ENCODE data around the gene APBB1IP. TPM values are rescaled to one million over a fixed set of nuclear protein-coding genes. Genes with fewer than 3 reads are reported as not detected.
A peak's percentile ranks its signal among the peaks of the same experiment; 100 is the strongest.
"Not testable (repeated sequence)": the region's sequence is repeated elsewhere in the genome, so short reads cannot be mapped to it uniquely, and the experiment has no call there.

Gene APBB1IP
- total RNA-seq, 4 donors from 2014 or later, result 1.2 to 2.4 (median 1.9) TPM; not detected in 1

GRCh38 chr10:26468700-26469099, 30.6 kb downstream of the APBB1IP start:
- intact Hi-C loops (cut with DNase I; ENCODE audit: low total_unique reads), result no loop called here
- Histone ChIP-seq H3K4me1 (no peaks in the 10 kb centered on the region), H3K4me3 (no peak overlapping the region), H3K9me3 (no peaks in the 10 kb centered on the region), H3K36me3 (no peaks in the 10 kb centered on the region), H3K27ac (no peak overlapping the region), H3K27me3 (no peaks in the 10 kb centered on the region)
- DNase-seq, result no peak
- no peak for TF ChIP-seq POLR2A (IDR thresholded peaks at IDR 0.05)
- TF ChIP-seq, protein P1, sequence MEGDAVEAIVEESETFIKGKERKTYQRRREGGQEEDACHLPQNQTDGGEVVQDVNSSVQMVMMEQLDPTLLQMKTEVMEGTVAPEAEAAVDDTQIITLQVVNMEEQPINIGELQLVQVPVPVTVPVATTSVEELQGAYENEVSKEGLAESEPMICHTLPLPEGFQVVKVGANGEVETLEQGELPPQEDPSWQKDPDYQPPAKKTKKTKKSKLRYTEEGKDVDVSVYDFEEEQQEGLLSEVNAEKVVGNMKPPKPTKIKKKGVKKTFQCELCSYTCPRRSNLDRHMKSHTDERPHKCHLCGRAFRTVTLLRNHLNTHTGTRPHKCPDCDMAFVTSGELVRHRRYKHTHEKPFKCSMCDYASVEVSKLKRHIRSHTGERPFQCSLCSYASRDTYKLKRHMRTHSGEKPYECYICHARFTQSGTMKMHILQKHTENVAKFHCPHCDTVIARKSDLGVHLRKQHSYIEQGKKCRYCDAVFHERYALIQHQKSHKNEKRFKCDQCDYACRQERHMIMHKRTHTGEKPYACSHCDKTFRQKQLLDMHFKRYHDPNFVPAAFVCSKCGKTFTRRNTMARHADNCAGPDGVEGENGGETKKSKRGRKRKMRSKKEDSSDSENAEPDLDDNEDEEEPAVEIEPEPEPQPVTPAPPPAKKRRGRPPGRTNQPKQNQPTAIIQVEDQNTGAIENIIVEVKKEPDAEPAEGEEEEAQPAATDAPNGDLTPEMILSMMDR (IDR thresholded peaks at IDR 0.05), result no peak

- no peak for DNase-seq
- H3K4me3 ChIP-seq, result no peak overlapping the region
- TF ChIP-seq POLR2A (IDR thresholded peaks at IDR 0.05), result no peak
- TF ChIP-seq, protein P1 (IDR thresholded peaks at IDR 0.05), result no peak
- H3K9me3 ChIP-seq, result no peaks in the 10 kb centered on the region
- intact Hi-C loops (cut with DNase I; ENCODE audit: low total_unique reads), result no loop called here
- no peaks in the 10 kb centered on the region for H3K4me1 ChIP-seq
- H3K27me3 ChIP-seq, result no peaks in the 10 kb centered on the region
- H3K27ac ChIP-seq, result no peak overlapping the region
- no peaks in the 10 kb centered on the region for H3K36me3 ChIP-seq
These were observed 34.3 kb downstream of the APBB1IP start for GRCh38 chr10:26472492-26472778.

- intact Hi-C loops (cut with DNase I; ENCODE audit: low total_unique reads), result no loop called here
- peak overlapping the region in 1 of 2 donors; percentile 17 for H3K27ac ChIP-seq
These were observed 35.9 kb downstream of the APBB1IP start for GRCh38 chr10:26474026-26474425.

DNA sequence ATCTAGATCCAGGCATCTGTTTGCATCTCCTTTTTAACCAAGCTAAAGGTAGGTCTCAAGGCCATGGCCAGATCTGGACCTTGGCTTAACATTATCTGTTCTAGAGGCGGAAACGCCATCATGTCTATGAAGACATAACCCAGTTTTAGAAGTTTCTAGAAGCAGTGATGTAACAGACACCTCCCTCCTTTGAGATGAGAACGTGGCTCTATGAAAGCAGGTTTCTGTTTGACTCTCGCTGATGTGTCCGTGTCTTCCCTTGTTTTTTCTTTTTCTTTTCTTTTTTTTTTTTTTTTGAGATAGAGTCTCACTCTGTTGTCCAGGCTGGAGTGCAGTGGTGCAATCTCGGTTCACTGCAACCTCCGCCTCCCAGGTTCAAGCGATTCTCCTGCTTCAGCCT, 36.7 kb downstream of the APBB1IP start:
- DNase-seq; H3K27me3 ChIP-seq; H3K36me3 ChIP-seq; H3K4me1 ChIP-seq; H3K9me3 ChIP-seq; H3K4me3 ChIP-seq; intact Hi-C loops (cut with DNase I; ENCODE audit: low total_unique reads): not testable (repeated sequence)
- peak overlapping the region in 1 of 2 donors; percentile 3 for H3K27ac ChIP-seq

More at GRCh38 chr10:26474026-26474425, 35.9 kb downstream of the APBB1IP start:
- no peaks in the 10 kb centered on the region for H3K36me3 ChIP-seq
- H3K4me3 ChIP-seq, result no peak overlapping the region
- no peaks in the 10 kb centered on the region for H3K27me3 ChIP-seq
- DNase-seq, result no peak
- no peaks in the 10 kb centered on the region for H3K9me3 ChIP-seq
- TF ChIP-seq, protein P1 (IDR thresholded peaks at IDR 0.05), result no peak
- no peak for TF ChIP-seq POLR2A (IDR thresholded peaks at IDR 0.05)
- no peaks in the 10 kb centered on the region for H3K4me1 ChIP-seq

- Histone ChIP-seq H3K4me3 (no peak overlapping the region), H3K4me1 (no peaks in the 10 kb centered on the region), H3K27ac (peak overlapping the region in 1 of 2 donors; percentile 3), H3K27me3 (no peaks in the 10 kb centered on the region), H3K9me3 (no peaks in the 10 kb centered on the region), H3K36me3 (no peaks in the 10 kb centered on the region)
- no peak for TF ChIP-seq POLR2A (IDR thresholded peaks at IDR 0.05)
- TF ChIP-seq, protein P1 (IDR thresholded peaks at IDR 0.05), result no peak
- no peak for DNase-seq
- intact Hi-C loops (cut with DNase I; ENCODE audit: low total_unique reads), result no loop called here
These were observed 37.2 kb downstream of the APBB1IP start for GRCh38 chr10:26475386-26475785.

GRCh38 chr10:26477501-26477900, 39.4 kb downstream of the APBB1IP start:
- Histone ChIP-seq H3K36me3 (no peaks in the 10 kb centered on the region), H3K27ac (no peak overlapping the region), H3K4me1 (no peaks in the 10 kb centered on the region), H3K27me3 (no peaks in the 10 kb centered on the region), H3K4me3 (no peak overlapping the region), H3K9me3 (no peaks in the 10 kb centered on the region)
- TF ChIP-seq, protein P1 (IDR thresholded peaks at IDR 0.05), result no peak
- no peak for TF ChIP-seq POLR2A (IDR thresholded peaks at IDR 0.05)
- no peak for DNase-seq
- intact Hi-C loops (cut with DNase I; ENCODE audit: low total_unique reads), result no loop called here

Measured in uterus (tissue), 4 donors.